Measurements from ENCODE around the gene WDR7.

The WDR7 gene

DNA sequence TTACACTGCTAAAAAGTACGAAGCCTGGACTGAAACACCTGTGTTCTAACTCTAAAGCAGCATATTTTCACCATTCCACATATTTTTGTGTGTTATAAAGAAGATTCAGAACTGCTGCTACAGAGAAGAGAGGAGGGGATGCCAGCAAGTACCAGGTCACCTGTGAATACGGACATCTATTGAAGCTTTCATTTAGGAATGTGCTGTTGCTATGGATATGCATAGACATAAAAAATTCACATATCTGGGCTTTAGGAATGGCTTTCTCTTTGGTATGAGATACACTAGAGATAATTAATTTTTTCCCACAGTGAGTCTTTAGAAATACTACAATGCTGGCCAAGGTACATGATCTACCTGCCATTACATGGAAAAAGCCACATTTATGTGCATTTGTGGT, 238.5 kb downstream of the WDR7 start:
- DNase-seq (ENCODE audit: low read depth in 3 of 3): no peak

DNA sequence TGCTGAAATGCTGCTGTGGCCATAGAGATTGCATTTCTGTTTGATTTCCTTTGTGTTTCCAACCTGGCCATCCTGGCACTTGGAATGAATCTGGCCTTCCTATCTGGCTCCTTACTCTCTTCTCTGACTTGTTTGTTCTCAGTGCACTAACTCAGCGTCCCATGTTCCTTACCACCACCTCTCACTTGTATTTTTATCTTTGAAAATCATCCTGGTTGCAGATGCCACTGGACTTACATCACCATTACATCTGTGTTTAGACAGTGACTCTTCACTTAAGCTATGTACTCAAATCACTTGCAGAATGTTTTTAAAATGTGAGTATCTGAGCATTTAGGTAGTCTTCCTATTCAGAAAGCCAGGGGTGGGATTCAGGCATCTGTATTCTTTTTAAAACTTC, 239.5 kb downstream of the WDR7 start:
- DNase-seq (ENCODE audit: low read depth in 3 of 3): no peak

DNA sequence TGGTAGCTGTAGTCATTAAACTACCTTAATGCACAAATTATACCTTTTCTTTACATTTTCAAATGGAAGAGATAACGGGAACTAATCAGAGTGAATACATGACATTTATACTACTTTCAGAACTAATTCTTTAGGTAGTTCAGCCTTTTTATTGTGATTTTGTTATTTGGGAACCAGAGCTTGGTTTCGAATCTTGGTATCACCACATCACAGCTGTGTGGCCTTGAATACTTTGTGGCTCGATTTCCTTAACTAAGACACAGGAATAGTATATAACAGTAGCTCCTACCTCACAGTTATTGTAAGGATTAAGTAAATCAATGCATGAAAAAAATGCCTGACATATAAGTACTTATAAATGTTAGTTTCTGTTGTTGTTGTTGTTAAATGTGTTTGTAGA, 240.0 kb downstream of the WDR7 start:
- no peak for DNase-seq (ENCODE audit: low read depth in 3 of 3)

DNA sequence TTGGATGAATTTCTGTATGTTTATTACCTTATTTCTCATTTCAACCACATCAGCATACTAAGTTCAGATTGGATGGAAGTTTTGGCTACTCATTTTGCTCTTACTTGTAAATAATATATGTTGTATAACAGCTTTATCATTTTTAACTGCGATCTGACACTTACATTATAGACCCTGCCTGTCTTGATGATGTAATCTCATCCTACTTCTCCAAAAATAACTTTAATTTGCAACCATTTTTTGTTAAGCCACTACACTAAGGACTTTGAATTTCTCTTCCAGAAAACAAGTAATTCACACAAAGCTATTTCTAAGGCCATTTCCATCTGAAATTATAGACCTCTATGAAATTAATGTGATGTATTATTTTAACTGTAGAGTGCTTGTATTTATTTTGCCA, 240.7 kb downstream of the WDR7 start:
- no peak for DNase-seq (ENCODE audit: low read depth in 3 of 3)

DNA sequence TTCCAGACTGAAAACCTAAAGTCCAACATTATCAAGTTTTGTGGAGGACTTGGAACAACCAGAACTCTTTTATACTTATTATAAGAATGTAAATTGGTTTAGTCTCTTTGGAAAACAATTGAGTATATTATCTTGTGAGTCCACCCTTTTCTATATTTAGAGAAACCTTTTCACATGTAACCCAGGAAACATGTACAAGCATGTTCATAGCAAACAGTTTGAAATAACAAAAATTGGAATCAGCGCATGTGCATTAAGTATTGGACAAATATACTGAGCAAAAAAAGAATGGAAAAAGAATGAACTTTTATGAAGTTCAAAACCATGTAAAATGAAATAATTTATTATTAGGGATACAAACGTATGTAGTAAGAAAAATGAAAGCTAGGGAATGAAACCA, 246.0 kb downstream of the WDR7 start:
- DNase-seq (ENCODE audit: low read depth in 3 of 3): no peak

DNA sequence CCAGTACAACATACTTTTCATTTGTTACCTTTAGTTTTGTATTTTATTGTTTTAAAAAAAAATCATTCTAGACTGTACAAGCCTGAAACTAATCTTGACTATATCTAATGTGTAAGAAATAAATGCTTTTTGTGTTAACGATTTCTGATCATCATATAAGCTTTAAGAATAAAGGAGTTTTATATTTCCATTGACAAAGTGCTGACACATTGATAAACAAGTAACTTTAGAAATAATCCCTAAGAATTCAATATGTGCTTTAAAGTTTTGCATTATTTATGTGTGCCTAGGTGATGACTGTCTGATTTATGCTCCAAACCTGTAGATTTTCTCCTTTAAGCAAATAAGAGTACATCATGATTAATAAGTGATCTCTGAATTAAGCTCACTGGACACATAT, 248.5 kb downstream of the WDR7 start:
- DNase-seq (ENCODE audit: low read depth in 3 of 3): no peak

DNA sequence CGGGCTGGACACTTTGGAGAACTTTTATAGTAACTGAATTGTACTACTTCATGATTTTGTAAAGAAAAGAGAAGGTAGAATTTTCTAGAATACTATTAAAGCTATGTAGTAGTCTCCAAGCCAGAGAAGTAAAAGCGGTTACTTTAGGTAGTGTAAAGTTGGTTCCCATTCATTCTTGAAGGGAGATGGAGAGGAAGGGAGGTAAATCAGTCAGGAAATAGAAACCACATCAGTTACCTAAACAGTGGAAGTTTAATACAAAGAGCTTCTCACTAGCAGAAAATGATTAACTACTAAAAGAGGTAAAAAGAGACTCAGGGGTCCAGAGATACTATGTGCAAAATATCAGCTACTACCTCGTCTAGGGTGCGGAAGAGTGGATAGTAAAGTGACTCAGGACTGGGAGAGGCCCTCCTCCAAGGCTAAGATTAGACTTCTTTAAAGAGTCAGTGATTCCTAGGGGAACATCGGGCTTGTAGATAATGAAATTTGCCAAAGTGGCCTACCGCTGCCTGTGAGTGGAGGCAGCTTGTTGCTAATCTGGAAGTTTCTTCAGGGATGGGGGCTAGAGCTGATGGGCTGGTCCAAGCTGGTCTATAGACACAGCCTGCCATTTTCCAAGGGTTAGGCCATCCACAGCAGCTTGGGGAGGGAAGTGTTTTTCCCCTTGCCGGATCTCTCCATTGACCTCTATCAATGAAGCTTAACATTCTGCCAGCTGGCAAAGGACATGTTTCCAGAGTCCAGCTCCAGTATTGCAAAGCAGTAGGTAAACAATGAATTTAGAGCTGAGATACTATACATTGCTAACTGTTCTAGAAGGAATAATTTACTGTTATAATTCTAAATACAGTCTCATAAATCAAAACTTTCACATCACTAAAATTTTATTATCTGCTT, 249.3 kb downstream of the WDR7 start:
- no peak for DNase-seq (ENCODE audit: low read depth in 3 of 3)

DNA sequence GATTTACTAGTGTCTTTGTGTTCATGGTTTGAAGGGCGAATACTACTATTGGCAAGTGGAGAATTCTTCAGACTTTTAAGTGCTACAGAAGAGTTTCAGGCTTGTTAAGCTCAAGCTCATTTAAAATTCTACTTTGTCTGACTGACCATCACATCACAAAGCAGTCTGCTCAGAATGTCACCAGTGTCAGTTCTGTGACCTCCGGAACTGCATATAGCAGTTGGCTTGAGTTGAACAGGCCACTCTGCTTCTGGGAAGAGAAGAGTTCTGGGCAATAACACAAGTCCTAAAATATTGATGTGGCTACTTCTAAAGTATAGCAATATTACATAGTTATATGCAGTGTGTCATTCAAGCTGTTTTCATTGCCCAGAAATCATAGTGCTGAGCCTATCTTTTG, 250.8 kb downstream of the WDR7 start:
- DNase-seq (ENCODE audit: low read depth in 3 of 3): no peak

DNA sequence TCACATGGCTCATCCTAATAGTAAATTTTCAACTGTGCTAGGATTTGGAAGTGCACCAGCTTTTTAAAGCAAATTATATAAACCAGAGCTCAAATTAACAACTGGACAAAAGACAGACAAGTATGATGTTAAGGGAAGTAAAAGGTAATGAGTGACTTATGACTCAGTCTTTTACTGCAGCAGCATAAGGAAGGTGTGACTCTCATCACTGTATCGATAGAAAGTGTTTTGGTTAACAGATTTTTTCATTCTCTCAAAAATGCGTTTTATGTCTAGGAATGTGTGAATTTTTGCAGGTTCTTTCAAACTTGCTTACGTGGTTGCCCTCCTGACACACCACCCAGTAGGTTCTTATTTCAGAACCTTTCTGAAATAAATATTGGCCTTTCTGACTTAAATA, 251.5 kb downstream of the WDR7 start:
- no peak for DNase-seq (ENCODE audit: low read depth in 3 of 3)

DNA sequence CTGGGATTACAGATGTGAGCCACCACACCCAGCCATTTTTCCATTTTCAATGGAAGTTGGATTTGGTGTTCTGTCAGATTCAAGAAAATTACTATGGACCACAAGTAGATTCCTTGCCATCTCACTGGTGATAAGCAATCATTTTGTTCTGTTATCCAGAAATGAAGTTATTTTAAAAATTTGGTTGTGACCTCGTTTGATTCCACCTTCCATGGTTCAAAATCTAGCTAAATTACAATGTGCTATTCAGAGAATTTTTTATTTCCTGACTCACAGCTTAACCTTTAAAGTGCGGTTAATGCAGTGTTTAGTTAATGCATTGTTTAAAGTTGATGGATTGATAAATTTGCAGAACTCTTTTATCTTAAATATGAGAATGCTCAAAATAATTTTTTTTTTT, 252.5 kb downstream of the WDR7 start:
- no peak for DNase-seq (ENCODE audit: low read depth in 3 of 3)

DNA sequence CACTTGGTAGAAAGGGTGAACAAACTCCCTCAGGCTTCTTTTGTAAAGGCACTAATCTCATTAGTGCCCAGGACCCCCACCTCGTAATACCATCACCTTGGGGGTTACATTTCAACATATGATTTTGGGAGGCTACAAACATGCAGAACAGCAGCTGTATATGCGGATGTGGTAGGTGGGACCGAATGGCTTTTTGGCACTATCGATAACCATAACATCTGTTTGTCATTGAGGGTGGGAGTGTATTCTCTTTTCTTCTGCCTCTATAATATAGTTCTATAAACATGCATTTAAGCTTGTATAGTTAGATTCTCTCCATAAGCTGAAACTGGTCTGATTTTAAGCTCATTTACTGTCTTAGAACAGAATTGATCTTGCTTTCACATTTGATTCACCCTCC, 256.6 kb downstream of the WDR7 start:
- no peak for DNase-seq (ENCODE audit: low read depth in 3 of 3)

DNA sequence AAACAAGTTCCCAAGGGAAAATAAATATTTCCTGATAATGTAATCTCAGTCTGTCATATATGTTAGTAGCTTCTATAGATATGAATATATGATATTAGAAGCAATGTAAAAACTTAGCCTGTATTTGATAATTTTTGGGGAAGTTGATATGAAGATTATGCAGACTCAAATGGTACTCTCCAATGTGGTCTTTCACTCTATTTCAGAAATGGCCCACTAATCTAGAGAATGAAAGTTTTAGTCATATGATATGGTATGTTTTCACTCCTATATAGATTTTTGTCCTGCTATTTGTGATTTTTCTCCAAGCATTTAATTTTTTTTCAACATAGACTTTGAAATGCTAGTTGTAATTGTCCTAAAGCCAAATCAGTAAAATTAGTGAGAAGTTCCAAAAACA, 259.1 kb downstream of the WDR7 start:
- no peak for DNase-seq (ENCODE audit: low read depth in 3 of 3)

DNA sequence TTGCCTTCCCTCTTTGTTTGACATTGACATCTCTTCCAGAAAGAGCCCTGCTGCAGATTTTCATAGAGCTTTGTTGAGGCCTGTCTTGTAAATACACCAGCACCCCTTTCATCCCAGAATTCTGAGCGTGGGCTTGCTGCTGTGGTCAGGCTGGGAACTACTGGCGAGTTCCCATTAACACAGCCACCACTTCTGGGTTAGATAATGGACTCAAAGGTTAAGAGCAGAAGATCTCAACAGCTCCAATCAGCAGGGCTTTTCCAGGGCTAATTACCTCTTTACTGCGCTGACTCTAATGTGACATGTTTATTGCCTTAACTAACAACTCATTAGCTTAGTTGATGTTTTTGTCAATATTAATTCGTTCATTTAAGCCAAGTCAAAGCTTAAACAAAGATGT, 259.8 kb downstream of the WDR7 start:
- DNase-seq (ENCODE audit: low read depth in 3 of 3): no peak

DNA sequence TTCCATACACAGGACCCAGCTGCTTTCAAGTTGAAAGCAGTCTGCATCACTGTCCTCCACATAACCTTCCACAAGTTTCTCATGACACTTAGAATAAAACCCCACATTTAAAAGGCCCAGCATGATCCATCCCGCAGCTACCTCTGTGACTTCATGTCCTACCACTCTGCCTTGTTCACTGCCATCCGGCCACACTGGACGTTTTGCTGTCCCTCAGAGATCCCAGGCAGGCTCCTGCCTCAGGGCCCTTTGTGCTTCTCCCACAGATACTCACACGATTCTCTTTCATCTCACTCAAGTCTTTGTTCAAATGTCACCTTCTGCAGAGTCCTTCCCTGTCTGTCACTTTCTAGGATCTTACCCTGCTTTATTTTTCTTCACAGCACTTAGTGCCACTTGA, 262.8 kb downstream of the WDR7 start:
- no peak for DNase-seq (ENCODE audit: low read depth in 3 of 3)

DNA sequence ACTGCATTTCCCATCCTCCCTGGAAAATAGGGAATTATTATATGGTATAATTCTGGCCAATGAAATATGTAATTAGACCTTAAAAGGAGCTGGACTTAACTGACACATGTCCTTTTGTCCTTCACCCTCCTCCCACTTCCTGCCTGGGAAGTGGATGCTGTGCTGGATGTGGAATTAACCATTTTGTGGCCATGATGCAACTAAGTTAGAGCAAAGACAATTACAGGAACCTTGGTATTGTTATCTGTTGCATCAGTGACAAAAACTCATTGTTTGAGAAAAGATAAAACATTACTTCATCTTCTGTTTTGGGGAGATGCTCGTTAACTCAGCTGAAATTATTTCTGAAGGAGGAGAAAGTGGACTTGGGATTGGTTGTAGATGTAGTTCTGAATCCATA, 268.0 kb downstream of the WDR7 start:
- DNase-seq (ENCODE audit: low read depth in 3 of 3): no peak

DNA sequence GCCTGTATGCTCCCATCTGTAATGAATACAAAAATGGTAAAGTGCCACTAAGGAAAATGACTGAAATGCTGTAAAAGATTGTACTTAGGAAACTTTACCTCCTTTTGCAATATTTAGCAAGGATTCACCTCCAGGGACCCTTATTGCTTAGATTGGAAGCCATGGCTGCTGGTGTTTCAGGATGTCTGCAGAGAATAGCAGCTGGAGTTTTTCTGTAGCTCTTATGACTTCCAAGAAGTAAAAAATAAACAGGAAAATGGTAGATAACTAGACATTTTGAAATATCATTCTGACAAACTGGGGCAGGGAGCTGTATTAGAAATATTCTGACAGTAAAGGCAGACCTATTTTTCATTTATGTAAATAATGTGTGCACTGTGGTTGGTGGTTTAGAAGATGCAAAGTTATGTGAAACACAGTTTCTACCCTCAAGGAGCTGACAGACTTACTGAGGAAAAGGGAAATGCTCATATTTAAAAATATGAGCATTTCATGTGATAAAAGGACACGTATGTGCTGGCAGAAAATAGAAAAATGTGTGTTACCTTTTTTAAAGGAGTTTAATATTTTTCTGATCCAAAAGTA, 270.8 kb downstream of the WDR7 start:
- DNase-seq (ENCODE audit: low read depth in 3 of 3): no peak

DNA sequence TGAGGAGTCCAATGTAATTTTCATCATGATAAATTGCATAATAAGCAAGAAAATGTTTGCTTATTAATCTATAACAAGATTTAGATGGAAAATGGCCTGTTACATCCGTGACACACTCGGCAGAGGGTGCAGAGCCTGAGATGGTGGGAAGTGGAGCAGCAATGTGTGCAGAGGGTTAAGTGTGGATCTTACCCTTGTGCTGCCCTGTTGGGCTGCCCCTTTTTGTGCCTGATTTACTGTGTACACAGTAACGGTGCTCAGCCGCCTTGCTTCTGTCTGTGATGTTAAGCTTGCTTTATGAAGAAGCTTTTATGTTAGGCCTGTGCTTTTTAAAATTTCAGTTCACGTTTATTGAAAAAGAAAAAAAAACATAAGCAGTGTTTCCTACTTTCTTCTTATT, 275.6 kb downstream of the WDR7 start:
- no peak for DNase-seq (ENCODE audit: low read depth in 3 of 3)

DNA sequence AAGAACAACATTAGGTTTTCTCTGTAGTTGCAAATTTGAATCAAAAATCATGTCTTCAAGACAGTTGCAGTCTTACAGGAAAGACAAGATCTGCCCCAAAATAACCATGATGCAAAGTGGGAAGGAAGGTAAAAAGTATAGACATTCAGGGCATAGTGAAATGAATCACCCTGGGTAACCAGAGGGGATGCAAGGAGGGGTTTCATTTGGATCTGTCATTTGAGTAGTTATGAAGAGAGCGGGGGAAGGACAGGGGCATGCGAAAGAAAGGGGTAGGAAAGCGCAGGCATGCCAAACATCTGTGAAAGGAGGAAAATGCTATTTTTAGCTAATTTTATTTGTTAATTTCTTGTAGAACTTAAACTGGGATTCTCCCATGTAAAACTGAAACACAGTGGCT, 276.6 kb downstream of the WDR7 start:
- DNase-seq (ENCODE audit: low read depth in 3 of 3): no peak

DNA sequence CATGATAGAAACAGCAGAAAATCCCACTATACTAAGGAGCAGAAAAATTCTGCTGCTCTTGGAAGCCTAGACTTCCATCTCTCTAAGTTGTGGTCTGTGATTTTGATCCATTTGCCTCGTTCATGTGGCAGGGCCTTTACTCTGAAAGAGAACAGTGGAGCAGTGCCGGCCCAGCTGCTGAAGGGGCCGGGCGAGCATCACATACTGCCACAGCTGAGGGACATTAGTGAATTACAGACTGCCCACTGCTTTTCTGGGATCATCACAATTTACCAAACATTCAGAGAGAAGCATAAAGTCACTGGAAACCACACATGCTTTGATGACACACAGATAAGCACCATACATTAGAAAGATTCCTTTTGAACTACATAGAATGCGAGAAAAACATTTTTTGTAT, 278.7 kb downstream of the WDR7 start:
- DNase-seq (ENCODE audit: low read depth in 3 of 3): no peak

DNA sequence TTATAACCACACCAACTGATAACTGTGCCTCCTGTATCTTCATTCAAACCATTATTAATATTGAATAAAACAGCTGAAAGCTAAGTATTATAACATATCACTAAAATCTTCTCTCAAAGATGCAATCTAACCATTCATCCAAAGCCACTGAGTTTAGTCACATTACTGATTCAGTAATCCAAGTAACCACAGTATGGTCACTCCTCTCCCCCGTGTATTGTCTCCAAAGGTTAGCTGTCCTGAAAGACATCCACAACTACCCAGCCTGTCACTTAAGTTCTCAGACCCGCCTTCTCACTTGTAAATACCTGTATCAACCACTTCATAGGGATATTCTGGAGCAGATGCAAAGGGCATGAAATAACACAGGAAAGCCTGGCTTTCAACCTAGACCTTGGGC, 282.3 kb downstream of the WDR7 start:
- no peak for DNase-seq (ENCODE audit: low read depth in 3 of 3)

DNA sequence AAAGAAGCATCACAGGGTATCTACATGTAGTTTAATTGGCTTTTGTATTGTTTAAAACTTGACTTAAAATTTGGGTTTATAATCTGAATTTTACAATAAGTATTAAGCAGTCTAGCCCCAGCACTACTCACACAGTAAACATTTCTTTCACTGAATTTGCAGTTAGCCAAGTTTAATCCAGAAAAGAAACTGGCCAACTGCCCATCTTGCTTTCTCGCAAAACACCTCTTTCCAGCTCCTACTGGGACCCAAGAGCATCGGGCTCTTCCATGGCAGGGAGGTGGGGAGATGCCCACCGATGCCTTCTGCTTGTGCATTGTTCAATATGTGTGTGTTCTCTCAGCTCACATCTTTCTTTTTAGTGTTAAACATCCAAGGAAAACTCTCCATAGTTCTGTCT, 283.0 kb downstream of the WDR7 start:
- DNase-seq (ENCODE audit: low read depth in 3 of 3): no peak

DNA sequence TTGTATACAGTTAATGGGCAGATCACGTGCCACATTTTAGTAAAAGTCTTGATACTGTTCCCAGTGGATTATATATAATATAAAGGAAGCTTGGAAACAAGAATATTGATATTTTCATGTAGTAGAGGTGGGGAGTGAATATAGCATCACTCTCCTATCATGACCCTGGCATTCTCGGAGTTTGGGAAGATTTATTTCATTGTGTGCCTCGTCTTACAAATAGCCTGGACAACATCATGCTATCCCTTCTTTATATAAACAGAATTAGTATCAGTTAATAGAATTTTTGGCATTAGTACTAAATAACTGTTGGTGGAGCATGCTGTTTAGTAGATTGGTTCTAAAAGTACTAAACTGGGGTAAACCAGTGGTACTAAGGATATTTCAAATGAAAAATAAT, 283.7 kb downstream of the WDR7 start:
- no peak for DNase-seq (ENCODE audit: low read depth in 3 of 3)

DNA sequence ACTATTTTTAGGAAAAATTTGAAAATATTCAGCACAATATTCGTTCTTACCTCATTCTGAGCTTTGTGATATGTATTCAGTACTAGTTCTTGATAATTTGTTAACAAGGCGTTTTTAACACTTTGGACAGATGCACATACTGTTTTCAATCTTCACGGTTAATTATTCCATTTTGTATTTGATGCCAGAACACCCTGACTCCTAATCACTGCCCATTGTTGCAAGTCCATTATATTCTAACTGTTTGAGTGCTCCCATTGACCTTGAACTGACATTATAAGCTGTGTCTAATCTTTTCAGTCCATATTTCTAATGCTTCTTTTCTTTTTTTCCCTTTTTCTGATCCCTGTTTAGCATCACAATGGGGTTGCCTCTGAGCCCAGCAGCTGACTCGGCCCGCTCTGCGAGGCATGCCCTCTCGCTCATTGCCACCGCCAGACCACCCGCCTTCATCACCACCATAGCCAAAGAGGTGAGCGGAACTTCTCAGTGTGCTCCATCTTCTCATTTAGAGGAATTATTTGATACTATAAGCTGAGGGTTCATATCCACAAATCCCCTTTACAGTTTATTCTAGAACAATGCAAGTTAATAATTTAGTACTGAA, 284.4 kb downstream of the WDR7 start:
- DNase-seq (ENCODE audit: low read depth in 3 of 3): no peak

Data from stimulated activated CD4-positive, alpha-beta T cell treated with anti-CD3 and anti-CD28 coated beads, TNF-alpha, amount 100 ng/mL, for 4 hours (primary cell).